ENCODE data around the gene PCDHGB1.
A peak's percentile ranks its signal among the peaks of the same experiment; 100 is the strongest.
"Not testable (repeated sequence)": the region's sequence is repeated elsewhere in the genome, so short reads cannot be mapped to it uniquely, and the experiment has no call there.

Gene PCDHGB1

GRCh38 chr5:141346017-141346416 lies 3.9 kb upstream of the PCDHGB1 start:
- not testable (repeated sequence) for DNase-seq

- DNase-seq: no peak
Measured at GRCh38 chr5:141351591-141351990, 1.7 kb downstream of the PCDHGB1 start.

- DNase-seq: no peak
Measured at GRCh38 chr5:141354900-141355469, 5.1 kb downstream of the PCDHGB1 start, which contains the start of gene PCDHGA4. Gene PCDHGA4 (plus strand): TSS chr5:141355021. CDS start chr5:141355108, 87 bp downstream.

GRCh38 chr5:141355641-141356040 lies 5.7 kb downstream of the PCDHGB1 start:
- no peak for DNase-seq

GRCh38 chr5:141356133-141356532 lies 6.2 kb downstream of the PCDHGB1 start:
- no peak for DNase-seq

DNA sequence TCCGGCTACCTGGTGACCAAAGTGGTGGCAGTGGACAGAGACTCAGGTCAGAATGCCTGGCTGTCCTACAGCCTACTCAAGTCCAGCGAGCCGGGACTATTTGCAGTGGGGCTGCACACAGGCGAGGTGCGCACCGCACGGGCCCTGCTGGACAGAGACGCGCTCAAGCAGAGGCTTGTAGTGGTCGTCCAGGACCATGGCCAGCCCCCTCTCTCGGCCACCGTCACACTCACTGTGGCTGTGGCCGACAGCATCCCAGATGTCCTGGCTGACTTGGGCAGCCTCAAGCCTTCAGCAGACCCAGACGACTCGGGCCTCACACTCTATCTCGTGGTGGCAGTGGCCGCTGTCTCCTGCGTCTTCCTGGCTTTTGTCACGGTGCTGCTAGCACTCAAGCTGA lies 7.1 kb downstream of the PCDHGB1 start:
- no peak for DNase-seq

GRCh38 chr5:141359790-141360426 lies 10.0 kb downstream of the PCDHGB1 start, which contains the start of gene PCDHGB2:
Gene PCDHGB2 (plus strand): TSS chr5:141359994. CDS start chr5:141360136, 142 bp downstream.
- DNase-seq: no peak

DNA sequence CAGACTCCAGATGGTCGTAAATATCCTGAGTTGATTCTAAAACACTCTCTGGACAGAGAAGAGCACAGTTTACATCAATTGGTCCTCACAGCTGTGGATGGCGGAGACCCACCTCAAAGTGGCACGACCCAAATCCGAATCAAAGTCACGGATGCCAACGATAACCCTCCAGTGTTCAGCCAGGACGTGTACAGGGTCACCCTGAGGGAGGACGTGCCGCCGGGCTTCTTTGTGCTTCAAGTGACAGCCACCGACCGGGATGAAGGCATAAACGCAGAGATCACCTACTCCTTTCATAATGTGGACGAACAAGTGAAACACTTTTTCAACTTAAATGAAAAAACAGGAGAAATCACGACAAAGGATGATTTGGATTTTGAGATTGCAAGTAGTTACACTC lies 10.8 kb downstream of the PCDHGB1 start:
- DNase-seq: no peak

GRCh38 chr5:141362719-141363118 lies 12.8 kb downstream of the PCDHGB1 start:
- no peak for DNase-seq

- no peak for DNase-seq
Measured at GRCh38 chr5:141363952-141364660, 14.2 kb downstream of the PCDHGB1 start, which contains the start of gene PCDHGA5. Gene PCDHGA5 (plus strand): TSS chr5:141364162. CDS start chr5:141364331, 169 bp downstream.

GRCh38 chr5:141366016-141366896 lies 16.4 kb downstream of the PCDHGB1 start:
- DNase-seq: no peak

DNA sequence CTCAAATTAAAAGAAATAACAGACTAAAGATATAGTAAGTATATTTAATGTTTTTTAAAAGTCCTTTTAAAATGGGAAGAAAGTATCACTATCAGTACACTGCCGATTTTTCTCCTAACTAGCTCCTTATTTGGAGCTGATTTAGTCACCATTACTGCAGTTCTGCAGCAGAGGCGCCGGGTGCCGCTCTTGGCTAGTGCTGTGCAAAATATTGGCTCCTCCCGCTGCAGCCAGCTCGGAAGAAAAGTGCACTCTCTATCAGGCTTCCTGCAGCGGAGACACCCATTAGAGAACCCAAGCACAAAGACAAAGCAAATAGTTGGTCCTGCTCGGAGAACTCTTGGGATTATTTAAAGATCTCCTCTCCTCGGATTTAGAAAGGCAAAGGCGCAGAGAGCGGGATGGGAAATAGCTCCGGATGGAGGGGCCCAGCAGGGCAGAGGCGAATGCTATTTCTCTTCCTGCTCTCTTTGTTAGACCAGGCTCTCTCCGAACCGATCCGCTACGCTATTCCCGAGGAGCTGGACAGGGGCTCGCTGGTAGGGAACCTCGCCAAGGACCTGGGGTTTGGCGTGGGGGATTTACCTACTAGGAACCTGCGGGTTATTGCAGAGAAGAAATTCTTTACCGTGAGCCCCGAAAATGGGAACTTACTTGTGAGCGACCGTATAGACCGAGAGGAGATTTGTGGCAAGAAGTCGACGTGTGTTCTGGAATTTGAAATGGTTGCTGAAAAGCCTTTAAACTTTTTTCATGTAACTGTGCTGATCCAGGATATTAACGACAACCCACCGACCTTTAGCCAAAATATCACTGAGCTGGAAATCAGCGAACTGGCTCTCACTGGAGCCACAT lies 20.3 kb downstream of the PCDHGB1 start, which contains the start of gene PCDHGB3:
Gene PCDHGB3, plus strand, starts transcription at position 249 of the 855 bp plus-strand sequence. Its CDS starts 153 bp downstream, at position 402.
- DNase-seq: peak in 1 of 2 experiments; percentile 25

DNA sequence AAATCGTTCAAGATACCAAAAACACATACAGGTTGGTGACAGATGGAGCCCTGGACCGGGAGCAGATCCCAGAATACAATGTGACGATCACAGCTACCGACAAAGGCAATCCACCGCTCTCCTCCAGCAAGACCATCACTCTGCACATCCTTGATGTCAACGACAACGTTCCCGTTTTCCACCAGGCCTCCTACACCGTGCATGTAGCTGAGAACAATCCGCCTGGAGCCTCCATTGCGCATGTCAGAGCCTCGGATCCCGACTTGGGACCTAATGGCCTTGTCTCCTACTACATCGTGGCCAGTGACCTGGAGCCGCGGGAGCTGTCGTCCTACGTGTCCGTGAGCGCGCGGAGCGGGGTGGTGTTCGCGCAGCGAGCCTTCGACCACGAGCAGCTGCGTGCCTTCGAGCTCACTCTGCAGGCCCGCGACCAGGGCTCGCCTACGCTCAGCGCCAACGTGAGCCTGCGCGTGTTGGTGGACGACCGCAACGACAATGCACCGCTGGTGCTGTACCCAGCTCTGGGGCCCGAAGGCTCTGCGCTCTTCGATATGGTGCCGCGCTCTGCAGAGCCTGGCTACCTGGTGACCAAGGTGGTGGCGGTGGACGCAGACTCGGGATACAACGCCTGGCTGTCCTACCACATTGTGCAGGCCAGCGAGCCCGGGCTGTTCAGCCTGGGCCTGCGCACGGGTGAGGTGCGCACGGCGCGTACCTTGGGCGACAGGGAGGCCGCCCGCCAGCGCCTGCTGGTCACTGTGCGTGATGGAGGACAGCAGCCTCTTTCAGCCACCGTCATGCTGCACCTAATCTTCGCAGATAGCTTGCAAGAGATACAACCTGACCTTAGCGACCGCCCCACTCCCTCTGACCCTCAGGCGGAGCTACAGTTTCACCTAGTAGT lies 21.9 kb downstream of the PCDHGB1 start:
- DNase-seq: no peak

DNA sequence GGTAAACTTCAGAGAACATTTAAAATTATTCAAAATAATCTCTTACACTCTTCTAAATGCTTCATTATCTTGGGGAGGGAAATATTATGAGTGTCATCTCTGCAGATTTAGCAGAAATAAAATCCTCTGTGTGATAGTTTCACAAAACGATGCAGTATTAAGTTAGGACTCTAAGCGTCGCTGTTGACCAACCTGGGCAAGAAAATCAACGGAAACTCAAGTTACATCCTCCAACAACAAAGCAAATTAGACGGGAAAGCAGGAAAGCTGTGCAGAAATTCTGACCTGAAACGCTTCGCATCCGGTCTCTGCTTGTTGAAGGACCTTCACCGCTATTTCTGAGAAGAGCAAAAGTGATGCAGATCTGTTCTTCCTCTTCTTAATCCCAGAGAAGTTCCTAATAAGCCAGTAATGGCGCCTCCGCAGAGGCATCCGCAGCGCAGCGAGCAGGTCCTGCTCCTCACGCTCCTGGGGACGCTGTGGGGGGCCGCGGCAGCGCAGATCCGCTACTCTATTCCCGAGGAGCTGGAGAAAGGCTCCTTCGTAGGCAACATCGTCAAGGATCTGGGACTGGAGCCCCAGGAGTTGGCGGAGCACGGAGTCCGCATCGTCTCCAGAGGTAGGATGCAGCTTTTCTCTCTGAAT lies 23.9 kb downstream of the PCDHGB1 start, which contains the start of gene PCDHGA6:
Gene PCDHGA6, plus strand, starts transcription at position 219 of the 645 bp plus-strand sequence. Its CDS starts 193 bp downstream, at position 412.
- no peak for DNase-seq

GRCh38 chr5:141374627-141375026 lies 24.7 kb downstream of the PCDHGB1 start:
- DNase-seq: no peak

GRCh38 chr5:141375444-141376155 lies 25.7 kb downstream of the PCDHGB1 start:
- not testable (repeated sequence) for DNase-seq

GRCh38 chr5:141382469-141383294 lies 32.8 kb downstream of the PCDHGB1 start, which contains the start of gene PCDHGA7:
Gene PCDHGA7 (plus strand): TSS chr5:141382742. CDS start chr5:141382900, 158 bp downstream.
- DNase-seq: no peak

DNA sequence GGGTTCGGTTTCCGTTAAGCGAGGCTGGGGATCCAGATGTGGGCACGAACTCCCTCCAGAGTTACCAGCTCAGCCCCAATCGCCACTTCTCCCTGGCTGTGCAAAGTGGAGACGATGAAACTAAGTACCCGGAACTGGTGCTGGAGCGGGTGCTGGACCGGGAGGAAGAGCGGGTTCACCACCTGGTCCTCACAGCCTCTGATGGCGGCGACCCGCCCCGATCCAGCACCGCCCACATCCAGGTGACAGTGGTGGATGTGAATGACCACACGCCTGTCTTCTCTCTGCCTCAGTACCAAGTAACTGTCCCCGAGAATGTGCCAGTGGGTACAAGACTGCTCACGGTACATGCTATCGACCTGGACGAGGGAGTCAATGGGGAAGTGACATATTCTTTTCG lies 33.4 kb downstream of the PCDHGB1 start:
- no peak for DNase-seq

Data from activated CD4-positive, alpha-beta T cell treated with anti-CD3 and anti-CD28 coated beads, Interleukin-2, amount 50 U/mL, for 4 hours (primary cell).